HL-60 (cell line): ENCODE measurements around the gene HTR7.
A peak's percentile ranks its signal among the peaks of the same experiment; 100 is the strongest.

ENCODE experiments used
- DNase-seq, 2 experiments: peaks; one replicate each; pipeline ENCODE4 v3.0.0-alpha.2; 2010 to 2020; ENCODE audit warnings: low read depth in 1 of 2, low spot score in 1 of 2
- H3K27ac ChIP-seq: fragments of 250-450 bp; sonication (Bioruptor Pico); replicated peaks from 2 replicates; pipeline ENCODE4 v1.5.1; 2020; ENCODE audit warnings: mild to moderate bottlenecking, moderate library complexity
- H3K27me3 ChIP-seq: fragments of 250-450 bp; sonication (Bioruptor Pico); 2 replicates; pipeline ENCODE4 v1.5.1; 2021; ENCODE audit warnings: mild to moderate bottlenecking, moderate library complexity; ENCODE audit not compliant: insufficient read depth, poor library complexity, severe bottlenecking
- H3K4me3 ChIP-seq: replicated peaks from 2 replicates; pipeline ENCODE4 v1.5.1; 2011; ENCODE audit warnings: mild to moderate bottlenecking, control low read depth, low read length; ENCODE audit not compliant: insufficient read depth
- GABPA ChIP-seq: IDR thresholded peaks from 2 replicates; pipeline ENCODE4 v1.6.1; 2012; ENCODE audit warnings: low read depth
- POLR2AphosphoS5 ChIP-seq: IDR thresholded peaks from 2 replicates; pipeline ENCODE4 v1.6.1; 2012; ENCODE audit warnings: low read depth
- SPI1 ChIP-seq: IDR thresholded peaks from 2 replicates; pipeline ENCODE4 v1.6.1; 2012; ENCODE audit warnings: low read depth, mild to moderate bottlenecking, borderline replicate concordance
- TF ChIP-seq, protein P1 (sequence below): IDR thresholded peaks from 2 replicates; pipeline ENCODE4 v1.6.1; 2012; ENCODE audit warnings: low read depth; ENCODE audit not compliant: insufficient replicate concordance
- TF ChIP-seq, protein P2 (sequence below): IDR thresholded peaks from one replicate; pipeline ENCODE4 v1.5.1; 2011; ENCODE audit warnings: low read length, control low read depth, inconsistent platforms; ENCODE audit not compliant: insufficient read depth

HTR7 gene

DNA sequence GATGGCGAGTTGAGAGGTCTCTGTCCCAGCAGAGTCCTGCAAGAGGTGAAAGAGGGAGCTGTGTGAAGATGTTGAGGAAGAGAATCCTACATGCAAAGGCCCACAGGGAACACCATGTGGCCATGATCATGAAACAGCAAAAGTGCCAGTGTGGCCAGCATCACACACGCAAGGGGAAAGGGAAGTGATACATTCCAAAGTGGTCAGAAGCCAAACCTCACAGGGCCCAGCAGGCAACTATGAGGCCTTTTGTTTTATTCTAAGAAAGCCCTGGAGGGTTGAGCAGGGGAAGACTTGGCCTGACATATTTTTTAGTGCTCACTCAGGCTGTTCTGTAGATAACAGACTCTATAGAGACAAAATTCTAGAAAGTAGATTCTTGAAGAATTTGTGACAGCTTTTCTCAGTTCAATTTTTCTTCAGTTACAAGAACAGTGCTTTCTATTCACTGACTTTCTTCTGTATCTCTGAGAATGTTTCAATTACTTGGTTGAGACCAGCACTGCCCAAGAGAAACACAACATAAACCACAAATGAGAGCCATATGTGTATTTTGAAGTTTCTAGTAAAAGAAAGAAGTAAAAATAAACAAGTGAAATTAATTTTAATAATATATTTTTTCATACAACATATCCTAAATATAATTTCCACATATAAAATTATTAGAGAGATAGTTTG is 82.3 kb downstream of the HTR7 start:
- DNase-seq: peak; percentile 8 to 59
- TF ChIP-seq GABPA (no peak), SPI1 (no peak)
- TF ChIP-seq, protein P1, sequence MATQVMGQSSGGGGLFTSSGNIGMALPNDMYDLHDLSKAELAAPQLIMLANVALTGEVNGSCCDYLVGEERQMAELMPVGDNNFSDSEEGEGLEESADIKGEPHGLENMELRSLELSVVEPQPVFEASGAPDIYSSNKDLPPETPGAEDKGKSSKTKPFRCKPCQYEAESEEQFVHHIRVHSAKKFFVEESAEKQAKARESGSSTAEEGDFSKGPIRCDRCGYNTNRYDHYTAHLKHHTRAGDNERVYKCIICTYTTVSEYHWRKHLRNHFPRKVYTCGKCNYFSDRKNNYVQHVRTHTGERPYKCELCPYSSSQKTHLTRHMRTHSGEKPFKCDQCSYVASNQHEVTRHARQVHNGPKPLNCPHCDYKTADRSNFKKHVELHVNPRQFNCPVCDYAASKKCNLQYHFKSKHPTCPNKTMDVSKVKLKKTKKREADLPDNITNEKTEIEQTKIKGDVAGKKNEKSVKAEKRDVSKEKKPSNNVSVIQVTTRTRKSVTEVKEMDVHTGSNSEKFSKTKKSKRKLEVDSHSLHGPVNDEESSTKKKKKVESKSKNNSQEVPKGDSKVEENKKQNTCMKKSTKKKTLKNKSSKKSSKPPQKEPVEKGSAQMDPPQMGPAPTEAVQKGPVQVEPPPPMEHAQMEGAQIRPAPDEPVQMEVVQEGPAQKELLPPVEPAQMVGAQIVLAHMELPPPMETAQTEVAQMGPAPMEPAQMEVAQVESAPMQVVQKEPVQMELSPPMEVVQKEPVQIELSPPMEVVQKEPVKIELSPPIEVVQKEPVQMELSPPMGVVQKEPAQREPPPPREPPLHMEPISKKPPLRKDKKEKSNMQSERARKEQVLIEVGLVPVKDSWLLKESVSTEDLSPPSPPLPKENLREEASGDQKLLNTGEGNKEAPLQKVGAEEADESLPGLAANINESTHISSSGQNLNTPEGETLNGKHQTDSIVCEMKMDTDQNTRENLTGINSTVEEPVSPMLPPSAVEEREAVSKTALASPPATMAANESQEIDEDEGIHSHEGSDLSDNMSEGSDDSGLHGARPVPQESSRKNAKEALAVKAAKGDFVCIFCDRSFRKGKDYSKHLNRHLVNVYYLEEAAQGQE: no peak
- TF ChIP-seq, protein P2, sequence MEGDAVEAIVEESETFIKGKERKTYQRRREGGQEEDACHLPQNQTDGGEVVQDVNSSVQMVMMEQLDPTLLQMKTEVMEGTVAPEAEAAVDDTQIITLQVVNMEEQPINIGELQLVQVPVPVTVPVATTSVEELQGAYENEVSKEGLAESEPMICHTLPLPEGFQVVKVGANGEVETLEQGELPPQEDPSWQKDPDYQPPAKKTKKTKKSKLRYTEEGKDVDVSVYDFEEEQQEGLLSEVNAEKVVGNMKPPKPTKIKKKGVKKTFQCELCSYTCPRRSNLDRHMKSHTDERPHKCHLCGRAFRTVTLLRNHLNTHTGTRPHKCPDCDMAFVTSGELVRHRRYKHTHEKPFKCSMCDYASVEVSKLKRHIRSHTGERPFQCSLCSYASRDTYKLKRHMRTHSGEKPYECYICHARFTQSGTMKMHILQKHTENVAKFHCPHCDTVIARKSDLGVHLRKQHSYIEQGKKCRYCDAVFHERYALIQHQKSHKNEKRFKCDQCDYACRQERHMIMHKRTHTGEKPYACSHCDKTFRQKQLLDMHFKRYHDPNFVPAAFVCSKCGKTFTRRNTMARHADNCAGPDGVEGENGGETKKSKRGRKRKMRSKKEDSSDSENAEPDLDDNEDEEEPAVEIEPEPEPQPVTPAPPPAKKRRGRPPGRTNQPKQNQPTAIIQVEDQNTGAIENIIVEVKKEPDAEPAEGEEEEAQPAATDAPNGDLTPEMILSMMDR: no peak
- Histone ChIP-seq H3K27me3 (no peaks in the 10 kb centered on the region), H3K4me3 (no peak overlapping the region), H3K27ac (no peak overlapping the region)

DNA sequence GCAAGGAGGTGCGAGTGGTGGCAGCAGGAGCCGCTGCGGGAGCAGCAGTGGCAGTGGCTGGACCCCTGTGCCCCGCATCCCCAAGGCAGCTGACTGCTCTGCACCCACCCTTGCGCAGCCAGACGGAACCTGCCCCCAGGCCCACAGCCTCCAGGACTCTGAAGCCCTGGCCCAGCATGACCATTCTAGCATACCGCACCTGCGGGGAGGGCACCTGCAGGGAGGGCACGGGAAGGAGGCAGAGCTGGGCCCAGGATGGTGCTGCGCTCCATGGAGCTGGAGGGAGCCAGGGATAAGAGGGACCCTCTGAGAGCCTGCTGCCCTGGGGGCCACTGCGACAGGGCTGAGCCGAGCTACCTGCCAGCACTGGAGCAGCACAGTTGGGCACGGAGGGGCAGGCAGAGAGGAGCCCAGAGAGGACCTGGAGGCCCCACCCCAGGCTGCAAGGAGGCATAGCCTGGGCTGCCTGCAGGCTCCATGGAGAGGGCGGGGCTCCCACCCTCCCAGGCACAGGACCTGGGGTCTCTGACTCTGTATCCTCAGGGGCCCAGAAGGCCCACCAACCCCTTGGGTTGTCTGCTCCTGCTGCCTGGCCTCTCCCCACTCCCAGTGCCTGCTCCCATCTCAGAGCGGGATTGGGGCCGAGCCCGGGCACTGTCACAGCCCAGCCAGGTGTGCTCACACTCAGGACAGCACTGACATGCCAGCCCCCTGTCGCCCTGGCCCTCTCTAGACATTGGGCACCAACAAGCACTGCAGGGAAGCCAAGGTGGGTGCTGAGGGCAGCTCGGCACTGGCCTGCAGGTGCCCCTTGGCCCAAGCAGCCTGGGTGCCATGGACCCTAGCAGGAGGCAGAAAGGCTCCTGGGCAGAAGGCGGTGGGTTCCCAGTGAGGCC is 87.6 kb downstream of the HTR7 start:
- Histone ChIP-seq H3K27me3 (no peaks in the 10 kb centered on the region), H3K27ac (no peak overlapping the region), H3K4me3 (no peak overlapping the region)
- no peak for DNase-seq
- no peak for TF ChIP-seq POLR2AphosphoS5

DNA sequence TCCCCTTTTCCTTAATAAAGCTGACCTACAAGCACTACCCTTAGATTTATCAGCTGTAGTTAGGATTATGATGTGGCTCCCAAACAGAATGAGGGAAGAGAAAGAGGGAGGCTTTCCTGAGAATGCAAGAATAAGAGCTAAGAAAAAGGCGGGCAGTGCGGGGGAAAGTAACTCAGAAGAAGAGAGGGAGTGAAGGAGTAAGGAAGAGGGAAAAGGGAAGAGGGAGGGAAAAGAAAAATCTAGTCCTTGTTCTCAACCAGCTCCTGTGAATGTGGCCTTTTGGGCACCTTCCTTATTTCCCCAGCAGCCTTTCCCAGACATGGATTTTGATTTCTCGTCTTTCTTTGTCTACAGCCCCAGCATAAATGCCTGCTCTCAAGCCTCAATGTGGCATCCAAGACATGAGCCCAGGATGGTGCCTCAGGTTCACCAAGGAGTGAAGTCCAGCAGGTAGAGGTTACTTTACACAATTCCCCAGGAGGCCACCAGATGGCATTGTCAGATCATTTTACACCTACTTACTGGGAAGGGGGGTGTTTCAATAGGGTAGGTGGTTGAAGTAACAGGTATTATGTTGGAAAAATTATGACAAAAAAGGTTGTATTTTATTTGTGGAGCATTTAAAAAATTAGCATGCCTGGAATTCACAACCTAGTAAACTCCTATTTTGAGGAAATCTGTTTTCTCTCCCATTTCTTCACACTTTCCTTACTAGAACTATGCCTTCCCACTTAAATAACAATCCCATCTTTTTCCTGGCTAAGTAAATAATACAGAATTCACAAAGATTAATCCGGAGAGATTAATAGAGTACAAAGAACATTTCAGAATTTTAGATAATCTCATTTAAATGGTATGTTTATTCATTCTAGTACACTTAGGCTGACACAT is 106.5 kb downstream of the HTR7 start:
- no peaks in the 10 kb centered on the region for H3K27me3 ChIP-seq
- peak; percentile 27 to 29 for DNase-seq
- H3K27ac ChIP-seq: no peak overlapping the region
- TF ChIP-seq SPI1 (no peak), GABPA (no peak), POLR2AphosphoS5 (no peak)
- TF ChIP-seq, protein P1: no peak
- TF ChIP-seq, protein P2: peak; percentile 58
- no peak overlapping the region for H3K4me3 ChIP-seq
